Right lobe of liver (tissue), 6 donors: Measurements from ENCODE around the gene C5orf58. TPM values are rescaled to one million over a fixed set of nuclear protein-coding genes. Genes with fewer than 3 reads are reported as not detected.

Experiments used
- ATAC-seq, 4 donors: fragments of 200-7000 bp; cut with Tn5 transposase; one replicate each; pipeline ENCODE4 v1.9.1; 2020; ENCODE audit warnings: mild to moderate bottlenecking in 4 of 4, moderate library complexity in 4 of 4
- DNase-seq, 3 donors: peaks; one replicate each; pipeline ENCODE4 v3.0.0-alpha.2; 2020
- H3K27ac ChIP-seq, 3 donors: fragments of 200-600 bp; one replicate each; pipeline ENCODE4 v1.8.0; 2022
- H3K27me3 ChIP-seq, 2 donors: fragments of 200-600 bp; one replicate each; pipeline ENCODE4 v1.8.0; 2022
- H3K36me3 ChIP-seq, 4 donors: fragments of 200-600 bp; sonication (generic) in 1 of 4; one replicate each; pipeline versions ENCODE4 v1.5.1 to v1.8.0; 2017 to 2022; ENCODE audit warnings: control low read depth in 1 of 4
- H3K4me1 ChIP-seq, 4 donors: fragments of 200-600 bp; sonication (generic) in 1 of 4; one replicate each; pipeline versions ENCODE4 v1.5.1 to v1.8.0; 2017 to 2022; ENCODE audit warnings: control low read depth in 1 of 4
- H3K4me3 ChIP-seq, 3 donors: fragments of 200-600 bp; one replicate each; pipeline ENCODE4 v1.8.0; 2022
- H3K9me3 ChIP-seq, 4 donors: fragments of 200-600 bp; sonication (generic) in 1 of 4; one replicate each; pipeline versions ENCODE4 v1.5.1 to v1.8.0; 2017 to 2022; ENCODE audit warnings: control low read depth in 1 of 4
- CTCF ChIP-seq, 4 donors: fragments of 200-600 bp in 3 of 4; fragments of 450-650 bp in 1 of 4; IDR thresholded peaks; one replicate each; pipeline versions ENCODE4 v1.5.1 to v1.8.0; 2016 to 2022; ENCODE audit warnings: antibody characterized with exemption in 4 of 4, mild to moderate bottlenecking in 2 of 4
- POLR2A ChIP-seq: fragments of 450-650 bp; IDR thresholded peaks from one replicate; pipeline ENCODE4 v1.6.1; 2017; ENCODE audit warnings: antibody characterized with exemption, mild to moderate bottlenecking
- intact Hi-C, 2 donors: fragments of 100-400 bp; cut with DNase I; formaldehyde crosslinking; loops; one replicate each; pipeline versions ENCODE4 v1.11.2 to v1.14.1; 2022
- total RNA-seq, 6 experiments: library from RNA; depleted of rRNA in 2 of 6; stranded (reverse); fragments of >200 nt in 2 of 6; fragmentation: NEBNext Ultra II Directional in 3 of 6; extraction: Animal tissue kit (Norgen Biotek cat#: 25700) in 3 of 6; gene quantifications; one replicate each; pipeline versions ENCODE4 v1.1.0 to v1.2.4, GENCODE V29; 2016 to 2023
- donor health status: DM: no; HTN: yes; CAD: no.
- donor health status: DM: no; HTN: no; CAD: no.
- donor health status: DM: no; HTN: no; CAD: no.
- donor health status: DM: no; HTN: yes; CAD: no.
- donor health status: DM: no; HTN: yes; CAD: no.

C5orf58 gene
- total RNA-seq, 6 experiments from 2014 or later, result not detected

- no peaks in the 10 kb centered on the region for H3K9me3 ChIP-seq
- no peak for TF ChIP-seq POLR2A
- no peak for TF ChIP-seq CTCF (IDR thresholded peaks at IDR 0.05)
- ATAC-seq (no peak), DNase-seq (no peak)
- H3K4me3 ChIP-seq, result no peak overlapping the region
- H3K27me3 ChIP-seq, result no peaks in the 10 kb centered on the region
- H3K36me3 ChIP-seq, result peaks cover 0 to 3% (median 0%) of the 10 kb centered on the region in 4 donors
- intact Hi-C loops, result no loop called here
- H3K27ac ChIP-seq, result no peak overlapping the region
- H3K4me1 ChIP-seq, result no peaks in the 10 kb centered on the region
Observed at GRCh38 chr5:170294556-170294955, 61.8 kb downstream of the C5orf58 start.

Other genes starting within 250 kb of the C5orf58 start
- not detected for gene FOXI1, start 127.1 kb upstream of the C5orf58 start, total RNA-seq
- gene LCP2, start 64.8 kb downstream of the C5orf58 start, total RNA-seq, result 10 to 100 TPM in 3 of 6 experiments, 1 to 10 TPM in 3; 4.4 to 20.5 (median 10.1) TPM
- gene KCNMB1, start 156.4 kb downstream of the C5orf58 start, total RNA-seq, result under 1 TPM in 5 of 6 experiments, not detected in 1; 0.10 to 0.27 (median 0.25) TPM